Measurements from ENCODE around the gene ADAM23.

GRCh38 chr2:206452750-206453149, 9.4 kb downstream of the ADAM23 start:
- TF ChIP-seq, protein P1, sequence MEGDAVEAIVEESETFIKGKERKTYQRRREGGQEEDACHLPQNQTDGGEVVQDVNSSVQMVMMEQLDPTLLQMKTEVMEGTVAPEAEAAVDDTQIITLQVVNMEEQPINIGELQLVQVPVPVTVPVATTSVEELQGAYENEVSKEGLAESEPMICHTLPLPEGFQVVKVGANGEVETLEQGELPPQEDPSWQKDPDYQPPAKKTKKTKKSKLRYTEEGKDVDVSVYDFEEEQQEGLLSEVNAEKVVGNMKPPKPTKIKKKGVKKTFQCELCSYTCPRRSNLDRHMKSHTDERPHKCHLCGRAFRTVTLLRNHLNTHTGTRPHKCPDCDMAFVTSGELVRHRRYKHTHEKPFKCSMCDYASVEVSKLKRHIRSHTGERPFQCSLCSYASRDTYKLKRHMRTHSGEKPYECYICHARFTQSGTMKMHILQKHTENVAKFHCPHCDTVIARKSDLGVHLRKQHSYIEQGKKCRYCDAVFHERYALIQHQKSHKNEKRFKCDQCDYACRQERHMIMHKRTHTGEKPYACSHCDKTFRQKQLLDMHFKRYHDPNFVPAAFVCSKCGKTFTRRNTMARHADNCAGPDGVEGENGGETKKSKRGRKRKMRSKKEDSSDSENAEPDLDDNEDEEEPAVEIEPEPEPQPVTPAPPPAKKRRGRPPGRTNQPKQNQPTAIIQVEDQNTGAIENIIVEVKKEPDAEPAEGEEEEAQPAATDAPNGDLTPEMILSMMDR (IDR thresholded peaks at IDR 0.05): no peak
- TF ChIP-seq POLR2A (IDR thresholded peaks at IDR 0.05): no peak

Measured in lower leg skin (tissue), 3 donors.